Left hindlimb (tissue), 1 donor: Measurements from ENCODE around the gene MLPH.

Experiments used
- DNase-seq: peaks from one replicate; pipeline ENCODE4 v3.0.0-alpha.2; 2018

Gene MLPH

GRCh38 chr2:237590272-237591140, 103.5 kb downstream of the MLPH start, which contains the start of gene RAB17:
Gene RAB17, minus strand, starts transcription at chr2:237590734. Its CDS starts 4,580 bp downstream, at chr2:237586154.
- DNase-seq, result no peak

- DNase-seq, result no peak
These were observed 104.3 kb downstream of the MLPH start for GRCh38 chr2:237591141-237591881.

DNA sequence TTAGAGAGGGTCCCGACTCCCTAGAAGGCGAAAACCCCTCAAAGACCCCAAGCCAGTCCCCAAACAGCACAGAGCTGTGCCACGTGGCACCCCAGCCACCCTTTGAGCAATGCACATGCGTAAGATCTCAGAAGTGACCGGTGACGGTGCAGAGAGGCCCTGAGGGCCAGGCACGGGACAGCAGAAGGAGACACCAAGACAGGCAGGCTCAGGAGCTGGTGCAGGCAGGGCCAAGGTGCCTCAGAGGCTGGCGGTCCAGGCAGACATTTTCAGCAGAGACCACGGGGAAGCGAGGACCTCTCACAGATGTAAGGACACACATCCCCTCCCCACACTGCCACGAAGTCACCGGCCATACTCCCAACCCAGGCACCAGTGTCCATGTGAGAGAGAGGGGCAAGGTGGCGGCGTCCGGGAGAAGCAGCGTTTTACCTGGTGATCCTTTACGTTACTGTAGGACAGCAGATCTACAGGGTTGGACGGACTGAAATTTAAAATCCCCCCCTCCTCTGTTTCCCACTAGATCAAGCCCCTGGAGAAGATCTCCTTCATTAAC, 105.5 kb downstream of the MLPH start:
- no peak for DNase-seq

DNA sequence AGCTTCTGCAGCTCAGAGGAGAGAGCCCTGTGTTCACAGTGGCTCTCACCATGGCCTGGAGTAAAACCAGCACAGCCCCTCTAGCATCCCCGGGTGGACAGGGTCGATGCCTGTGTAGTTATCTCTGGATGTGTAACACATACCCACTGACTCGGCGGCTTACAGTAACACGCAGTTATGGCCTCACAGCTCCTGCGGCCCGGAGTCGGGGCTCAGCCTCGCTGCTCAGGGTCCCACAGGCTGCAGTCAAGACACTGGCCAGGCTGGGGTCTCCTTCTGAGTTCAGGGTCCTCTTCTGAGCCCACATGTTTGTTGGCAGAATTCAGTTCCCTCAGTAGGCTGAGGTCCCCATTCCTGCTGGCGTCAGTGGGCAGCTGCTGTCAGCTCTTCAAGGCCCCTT, 106.0 kb downstream of the MLPH start:
- no peak for DNase-seq

GRCh38 chr2:237593596-237594320, 106.7 kb downstream of the MLPH start:
- DNase-seq, result no peak

DNA sequence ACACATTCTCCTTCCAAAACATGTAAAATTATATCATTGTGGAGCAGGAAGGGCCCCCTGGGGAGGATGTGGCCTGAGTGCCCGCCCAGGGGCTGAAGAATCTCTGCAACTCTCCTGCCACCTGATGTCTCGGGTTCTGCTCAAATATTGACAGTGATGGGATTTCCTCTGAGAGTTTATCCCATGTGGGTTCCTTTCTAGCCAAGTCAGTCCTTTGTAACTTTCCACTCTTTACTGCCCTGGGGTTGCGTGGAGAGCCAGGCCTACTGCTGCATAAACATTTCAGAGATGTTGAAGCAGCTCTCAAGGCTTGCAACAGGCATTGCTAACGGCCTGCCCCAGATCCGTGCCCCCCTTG, 107.4 kb downstream of the MLPH start:
- DNase-seq, result peak; percentile 24

GRCh38 chr2:237595829-237596519, 108.9 kb downstream of the MLPH start:
- peak; percentile 0 for DNase-seq

- peak; percentile 29 for DNase-seq
These were observed 109.6 kb downstream of the MLPH start for GRCh38 chr2:237596520-237597195.

GRCh38 chr2:237597196-237598145, 110.4 kb downstream of the MLPH start:
- DNase-seq, result peak; percentile 21

GRCh38 chr2:237598468-237599208, 111.6 kb downstream of the MLPH start:
- peak; percentile 20 for DNase-seq

DNA sequence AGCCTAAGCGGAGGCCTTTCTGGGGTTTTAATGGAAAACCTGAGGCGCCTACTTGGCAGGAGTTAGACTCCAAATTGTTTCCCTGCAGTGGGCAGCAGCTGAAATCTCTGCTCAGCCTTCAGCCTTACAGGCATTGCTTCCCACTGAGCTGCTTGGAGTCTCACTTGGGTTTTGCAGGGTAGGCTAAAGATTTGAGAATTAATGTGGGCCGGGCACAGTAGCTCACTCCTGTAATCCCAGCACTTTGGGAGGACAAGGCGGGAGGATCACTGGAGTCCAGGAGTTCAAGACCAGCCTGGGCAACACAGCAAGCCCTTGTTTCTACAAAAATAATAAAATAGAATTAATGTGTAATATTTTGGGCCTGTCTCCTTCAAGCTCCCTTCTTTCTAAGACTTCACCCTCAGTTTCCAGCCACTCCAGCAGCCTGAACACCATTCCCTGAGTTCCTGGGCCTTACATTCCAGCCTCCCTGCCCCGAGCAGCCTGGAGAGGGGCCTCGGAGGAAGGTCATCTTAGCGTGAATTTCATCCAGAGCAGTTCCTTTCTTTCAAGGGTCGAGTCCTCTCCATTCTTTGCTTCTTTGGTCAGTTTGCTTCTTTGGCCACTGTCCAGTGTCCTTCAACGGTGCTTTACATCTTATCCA, 112.5 kb downstream of the MLPH start:
- DNase-seq, result peak; percentile 17

GRCh38 chr2:237600205-237600846, 113.3 kb downstream of the MLPH start:
- peak; percentile 68 for DNase-seq

DNA sequence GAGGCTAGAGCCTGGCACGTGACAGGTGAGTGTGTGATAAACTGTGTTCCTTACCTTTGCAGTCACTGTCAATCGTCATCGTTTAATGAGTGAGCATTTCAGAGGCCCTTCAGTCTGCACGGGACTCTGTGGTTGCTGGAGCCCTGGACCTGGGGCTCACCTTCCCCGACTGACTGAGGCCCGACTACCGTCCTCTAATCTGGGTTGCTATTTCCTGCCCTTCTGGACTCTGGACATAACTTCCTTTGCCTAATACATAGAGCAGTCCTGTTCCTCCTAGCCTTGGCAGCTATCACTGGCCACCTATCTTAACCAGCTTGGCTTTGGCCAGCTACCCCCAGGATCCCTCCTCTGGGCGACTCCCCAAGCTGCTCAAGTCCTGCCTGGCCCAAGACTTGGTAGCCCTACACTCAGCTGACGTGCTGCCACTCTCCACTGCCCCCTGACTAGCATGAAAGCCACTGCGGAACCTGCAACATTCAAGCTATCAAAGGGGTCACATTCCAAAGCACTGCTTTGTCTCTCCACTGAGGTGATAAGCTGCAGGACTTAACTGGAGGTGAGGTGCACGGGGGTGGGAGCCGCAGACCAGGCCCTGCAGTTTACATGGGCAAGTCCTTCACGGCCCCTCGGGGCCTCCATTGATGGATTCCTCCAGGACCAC, 114.5 kb downstream of the MLPH start:
- peak; percentile 25 for DNase-seq

GRCh38 chr2:237602409-237602808, 115.4 kb downstream of the MLPH start:
- peak; percentile 6 for DNase-seq

- peak; percentile 12 for DNase-seq
These were observed 116.1 kb downstream of the MLPH start for GRCh38 chr2:237603049-237603717.

GRCh38 chr2:237603718-237604362, 116.8 kb downstream of the MLPH start:
- DNase-seq, result peak; percentile 67

GRCh38 chr2:237604391-237604790, 117.3 kb downstream of the MLPH start:
- peak; percentile 10 for DNase-seq
